Astrocyte of the hippocampus (primary cell): ENCODE measurements around the gene RALGDS.

Experiments
- DNase-seq: peaks from one replicate; pipeline ENCODE4 v3.0.0; 2011; ENCODE audit warnings: low read depth, low spot score

RALGDS gene

DNA sequence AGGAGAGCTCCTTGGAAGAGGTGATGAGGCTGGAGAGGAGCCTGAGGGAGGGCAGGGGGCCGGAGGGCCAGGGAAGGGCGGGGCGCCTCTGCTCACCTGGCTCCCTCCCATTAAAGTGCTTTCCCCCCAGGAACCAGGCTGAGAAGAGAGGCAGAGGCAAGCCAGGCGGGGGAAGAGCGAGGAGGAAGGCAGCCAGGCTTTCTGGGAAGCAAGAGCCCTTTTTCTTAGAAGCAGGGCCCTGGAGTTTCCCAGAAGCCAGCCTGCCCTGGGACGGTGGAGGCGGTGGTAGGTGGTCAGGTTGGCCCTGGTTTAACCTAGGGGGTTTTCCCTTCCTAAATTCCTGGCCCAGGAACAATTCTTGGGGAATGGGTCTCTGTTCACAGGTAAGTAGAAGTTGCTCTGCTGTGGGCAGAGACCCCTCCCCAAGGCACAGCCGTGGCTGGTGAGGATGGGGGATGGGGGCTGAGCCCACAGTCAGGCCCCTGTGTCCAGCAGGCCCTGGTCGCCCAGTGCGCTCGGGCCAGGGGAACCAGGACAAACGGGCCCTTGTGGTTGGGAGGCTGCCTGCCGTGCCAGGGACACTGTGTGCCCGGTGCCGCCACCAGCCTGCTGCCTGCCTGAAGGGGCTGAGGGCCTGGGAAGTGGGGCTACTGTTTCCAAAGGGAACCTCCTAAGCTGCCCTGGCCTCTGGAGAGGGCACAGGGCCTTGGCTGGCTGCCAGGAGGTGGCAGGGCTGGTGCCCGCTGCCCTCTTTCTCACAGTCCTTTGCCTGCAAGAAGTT lies 16.6 kb upstream of the RALGDS start:
- DNase-seq: peak; percentile 15

GRCh38 chr9:133135146-133135745 lies 14.2 kb upstream of the RALGDS start:
- DNase-seq: peak; percentile 97

DNA sequence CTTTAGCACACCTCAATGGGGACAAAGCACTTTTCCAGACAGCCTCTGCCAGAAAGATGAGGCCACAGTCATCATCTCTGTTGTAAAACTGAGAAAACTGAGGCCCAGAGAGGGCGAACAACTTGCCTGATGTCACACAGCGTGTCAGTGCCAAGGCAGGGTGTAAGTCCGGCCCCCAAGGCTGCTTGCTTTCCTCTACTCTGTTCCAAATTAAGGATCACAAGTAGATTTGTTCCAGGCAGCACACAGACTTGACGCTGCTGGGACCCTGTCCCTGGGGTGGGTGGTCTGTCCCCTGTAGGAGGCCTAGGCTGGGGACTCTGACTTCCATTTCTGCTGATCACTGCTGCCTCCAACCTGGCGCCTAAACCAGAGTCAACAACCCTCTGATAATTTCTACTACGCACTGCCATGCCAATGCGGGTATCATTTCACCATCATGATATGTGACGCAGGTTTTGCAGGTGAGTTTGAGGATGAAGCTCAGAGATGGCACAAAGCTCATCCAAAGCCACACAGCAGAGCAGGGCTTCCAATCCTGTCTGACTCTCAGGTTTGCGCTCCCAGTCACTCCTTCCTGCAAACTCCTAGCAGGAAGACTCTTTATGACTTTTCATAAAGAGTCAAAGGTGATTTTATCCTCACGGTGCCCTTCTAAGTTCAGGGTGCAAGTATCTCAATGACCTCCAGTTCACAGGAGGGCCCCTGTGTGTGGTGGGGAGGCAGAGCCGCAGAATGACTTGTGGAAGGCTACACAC lies 13.5 kb upstream of the RALGDS start:
- no peak for DNase-seq

DNA sequence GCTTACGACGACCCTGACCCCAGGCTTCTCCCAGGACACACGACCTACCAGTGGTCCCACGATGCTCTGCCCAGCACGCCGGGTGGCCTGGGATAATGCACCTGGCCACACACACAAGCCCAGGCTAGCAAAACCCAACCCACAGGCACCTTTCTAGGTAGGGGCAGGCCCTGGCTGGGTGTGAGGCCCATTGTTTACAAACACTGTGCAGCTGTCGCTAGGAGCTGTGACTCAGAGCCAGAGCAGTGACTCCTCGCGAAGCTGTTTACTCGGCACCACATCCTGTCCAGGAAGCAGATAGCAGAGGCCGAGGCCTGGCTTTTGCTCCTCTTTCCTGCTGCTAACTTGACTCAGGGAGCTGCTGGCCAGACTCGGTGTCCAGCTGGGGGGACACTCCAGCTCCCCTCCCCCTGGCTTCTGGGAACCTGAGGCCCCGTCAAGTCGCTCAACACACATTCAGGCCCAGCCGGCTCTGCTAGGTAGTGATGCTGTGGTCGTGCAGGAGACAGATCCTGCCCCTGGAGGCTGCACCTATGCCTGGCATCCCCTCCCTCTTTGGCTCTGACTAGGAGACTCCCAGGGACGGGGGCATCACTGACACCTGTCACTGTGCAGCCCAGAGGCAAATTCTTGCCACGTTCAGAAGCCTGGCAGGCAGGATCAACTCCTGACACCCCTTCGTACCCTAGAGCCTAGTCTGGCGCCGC lies 12.8 kb upstream of the RALGDS start:
- DNase-seq: peak; percentile 95

DNA sequence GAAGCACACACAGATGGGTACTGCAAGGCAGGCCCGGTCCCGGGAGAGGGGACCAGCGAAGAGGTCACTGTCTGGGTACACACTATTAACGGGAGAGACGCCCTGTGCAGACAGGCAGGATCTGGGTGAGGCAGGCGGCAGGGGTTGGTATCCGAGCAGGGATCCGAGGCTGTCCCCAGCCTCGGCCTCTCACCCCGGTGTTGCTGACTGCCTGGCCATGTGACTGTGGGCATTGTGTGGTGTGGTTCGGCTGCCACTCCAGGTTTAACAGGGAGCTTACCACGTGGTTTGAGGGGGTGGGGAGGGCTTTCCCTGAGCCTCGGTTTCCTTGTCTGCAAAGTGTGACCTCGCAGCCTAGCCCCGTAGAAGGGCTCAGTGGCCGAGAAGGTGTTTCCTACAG lies 11.1 kb upstream of the RALGDS start:
- DNase-seq: no peak

DNA sequence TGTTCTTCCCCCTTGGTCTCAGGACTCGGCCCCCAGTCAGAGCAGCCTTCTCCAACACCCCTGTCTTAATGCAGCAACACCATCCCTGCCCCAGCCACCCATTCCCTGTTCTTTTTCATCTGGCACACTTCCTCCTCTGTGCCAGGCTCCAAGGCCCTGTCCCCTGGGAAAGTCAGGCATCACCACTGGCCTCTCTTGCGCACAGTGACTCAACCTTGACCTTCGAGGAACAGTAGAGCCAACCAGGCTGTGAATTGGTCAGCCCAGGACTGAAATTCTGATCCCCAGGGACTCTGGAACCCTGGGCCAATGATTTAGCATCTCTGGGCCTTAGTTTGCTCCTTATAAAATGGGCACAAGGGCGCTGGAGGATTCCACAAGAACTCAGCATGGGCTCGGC lies 10.5 kb upstream of the RALGDS start:
- DNase-seq: no peak

- DNase-seq: no peak
Measured at GRCh38 chr9:133130685-133131244, 9.7 kb upstream of the RALGDS start.

- no peak for DNase-seq
Measured at GRCh38 chr9:133129001-133129795, 8.2 kb upstream of the RALGDS start.

GRCh38 chr9:133128152-133128551 lies 7.1 kb upstream of the RALGDS start:
- no peak for DNase-seq

- DNase-seq: no peak
Measured at GRCh38 chr9:133127340-133127981, 6.4 kb upstream of the RALGDS start.

DNA sequence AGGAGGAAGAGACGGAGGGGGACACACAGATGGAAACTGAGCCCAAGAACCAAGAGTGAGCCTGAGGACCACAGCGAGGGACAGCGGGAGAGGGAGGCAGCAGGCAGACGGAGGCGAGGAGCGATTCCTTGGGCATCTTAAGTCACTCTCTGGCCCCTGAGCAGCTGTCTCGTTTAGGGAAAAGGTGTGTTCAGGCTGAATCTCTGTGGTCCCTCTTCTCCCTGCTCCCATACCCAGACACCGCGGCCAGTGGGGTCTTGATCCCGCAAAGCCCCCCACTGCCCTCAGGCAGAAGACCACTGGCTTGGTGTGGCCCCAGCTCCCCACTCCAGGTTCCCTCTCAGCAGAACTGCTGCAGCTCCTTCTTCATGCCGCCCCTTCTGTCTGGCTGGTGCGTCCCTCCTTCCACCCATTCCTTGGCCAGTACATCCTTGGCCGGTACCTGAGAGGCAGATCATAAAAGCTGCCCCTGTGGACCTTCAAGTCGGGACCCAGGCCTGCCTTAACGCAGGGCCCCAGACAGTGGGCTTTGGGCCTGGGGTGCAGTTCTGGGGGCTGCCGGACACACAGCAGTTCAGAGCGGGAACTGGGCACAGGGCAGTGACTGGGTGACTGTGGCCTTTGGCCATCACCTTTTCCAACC lies 5.8 kb upstream of the RALGDS start:
- no peak for DNase-seq

DNA sequence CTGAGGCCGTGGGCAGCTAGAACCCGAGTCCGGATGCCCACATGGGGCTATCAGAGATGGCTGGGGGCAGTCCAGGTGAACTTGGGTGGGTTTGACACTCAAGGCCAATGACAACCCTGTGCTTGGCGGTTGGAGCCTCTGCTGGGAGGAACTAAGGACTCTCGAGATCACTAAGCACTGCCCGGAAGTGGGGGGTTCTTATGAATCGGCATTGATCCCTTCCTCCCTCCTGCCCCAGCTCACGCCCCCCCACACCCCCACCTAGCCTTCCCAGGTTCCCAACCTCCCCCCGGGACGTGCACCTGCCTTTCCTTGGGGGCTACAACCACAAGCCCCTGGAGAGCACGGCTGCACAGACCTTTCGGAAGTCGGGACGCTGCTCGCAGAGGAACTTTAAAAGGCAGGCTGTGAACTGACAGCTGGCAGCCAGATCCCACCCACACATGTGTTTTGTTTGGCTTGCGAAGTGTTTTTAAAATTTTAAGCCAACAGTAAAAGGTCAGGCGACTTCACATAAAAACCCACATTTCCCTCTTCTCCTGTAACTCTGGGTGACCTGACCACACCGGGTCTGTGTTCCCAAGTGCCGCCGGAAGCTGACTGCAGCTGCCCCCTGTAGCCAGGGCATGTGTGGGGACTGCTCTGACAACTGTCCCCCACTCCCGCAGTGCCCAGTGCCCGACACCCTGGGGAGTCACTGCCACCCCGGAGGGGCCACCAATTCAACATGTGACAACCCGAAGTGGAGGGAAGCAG lies 5.1 kb upstream of the RALGDS start:
- DNase-seq: peak; percentile 60

DNA sequence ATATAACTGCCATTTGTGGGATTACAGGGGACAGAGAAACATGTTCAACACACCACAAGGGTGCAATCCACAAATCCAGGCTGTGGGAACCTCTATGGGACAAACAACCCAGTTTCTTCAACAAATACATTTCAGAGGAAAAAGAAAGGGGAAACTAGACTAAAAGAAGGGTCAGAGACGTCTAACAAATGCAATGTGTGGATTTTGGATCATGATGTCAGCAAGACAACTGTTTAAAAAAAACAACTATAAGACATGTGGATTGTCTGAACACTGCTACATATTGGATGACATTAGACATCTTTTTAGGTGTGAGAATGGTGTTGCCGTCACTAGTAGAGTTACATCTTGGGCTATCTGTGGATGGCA lies 3.9 kb upstream of the RALGDS start:
- DNase-seq: no peak

DNA sequence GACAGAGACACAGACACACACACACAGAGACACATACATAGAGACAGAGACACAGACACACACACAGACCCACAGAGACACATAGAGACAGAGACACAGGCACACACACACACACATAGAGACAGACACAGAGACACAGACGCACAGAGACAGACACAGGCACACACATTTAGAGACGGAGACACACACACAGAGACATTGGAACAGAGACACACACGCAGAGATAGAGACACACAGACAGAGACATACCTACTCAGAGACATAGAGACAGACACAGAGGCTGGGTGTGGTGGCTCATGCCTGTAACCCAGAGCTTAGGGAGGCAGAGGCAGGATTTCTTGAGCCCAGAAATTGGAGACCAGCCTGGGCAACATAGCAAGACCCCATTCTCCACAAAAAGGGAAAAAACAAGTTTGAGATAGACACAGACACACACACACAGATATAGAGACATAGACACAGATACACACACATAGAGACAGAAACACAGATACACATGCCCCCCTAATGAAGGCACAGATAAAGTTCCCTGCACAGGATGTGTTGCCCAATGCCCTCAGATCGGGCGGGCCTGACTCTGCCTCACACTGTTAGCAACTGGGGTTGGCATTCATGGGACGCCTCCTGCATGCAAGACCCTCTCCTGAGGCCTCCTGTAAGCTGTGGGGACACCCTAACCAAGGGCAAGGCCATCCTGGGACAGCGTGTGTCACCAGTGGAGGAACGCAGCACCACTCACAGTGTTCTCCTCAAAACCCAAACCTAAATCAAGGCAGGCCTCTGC lies 3.3 kb upstream of the RALGDS start:
- no peak for DNase-seq

- DNase-seq: no peak
Measured at GRCh38 chr9:133122935-133123611, 2.0 kb upstream of the RALGDS start.

- DNase-seq: no peak
Measured at GRCh38 chr9:133122605-133122934, 1.5 kb upstream of the RALGDS start.

DNA sequence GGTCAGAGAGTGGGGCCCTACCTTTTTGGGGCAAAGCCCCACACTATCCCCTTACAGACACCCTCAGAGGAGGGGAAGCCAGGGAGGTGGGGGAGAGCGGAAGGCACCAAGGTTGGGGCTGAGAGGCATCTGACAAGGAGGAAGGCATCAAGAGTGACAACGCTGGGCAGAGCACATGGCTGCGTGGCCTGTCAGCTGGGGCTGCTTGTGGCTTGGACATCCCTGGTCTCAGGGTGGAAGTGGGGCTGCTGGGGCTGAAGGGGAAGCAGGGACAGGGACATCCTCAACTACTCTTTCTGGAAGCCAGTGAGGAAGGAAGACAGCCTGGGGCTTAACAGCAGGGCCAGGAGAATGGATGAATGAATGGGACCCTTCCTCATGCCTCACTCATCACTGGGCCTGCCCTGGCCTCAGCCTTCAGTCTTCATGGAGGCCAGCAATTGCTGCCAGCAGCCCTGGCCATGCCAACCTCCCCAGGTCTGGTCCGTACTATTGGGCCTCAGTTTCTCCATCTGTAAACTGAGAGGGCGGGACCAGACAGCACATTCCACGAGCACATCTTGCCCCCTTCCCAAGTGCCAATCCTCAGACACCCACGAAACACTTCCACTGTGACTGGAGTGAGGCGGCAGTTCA lies 993 bp upstream of the RALGDS start:
- DNase-seq: no peak
